GM12891 (cell line): Measurements from ENCODE around the gene EED.
"Not testable (repeated sequence)": the region's sequence is repeated elsewhere in the genome, so short reads cannot be mapped to it uniquely, and the experiment has no call there.

Experiments used
- DNase-seq: peaks from one replicate; pipeline ENCODE4 v3.0.0; 2011; ENCODE audit warnings: low spot score; ENCODE audit not compliant: insufficient read length
- FAIRE-seq: peaks from 2 replicates; lab custom pipeline; 2011; peaks lifted over from hg19 to GRCh38; lab: Jason Lieb, UNC
- PAX5 ChIP-seq: IDR thresholded peaks from 2 replicates; pipeline ENCODE4 v1.6.1; 2011; ENCODE audit warnings: low read length, moderate library complexity, mild to moderate bottlenecking; ENCODE audit not compliant: insufficient read depth, severe bottlenecking
- POLR2A ChIP-seq: IDR thresholded peaks from 2 replicates; pipeline ENCODE4 v1.6.1; 2011; ENCODE audit warnings: low read depth, low read length, control low read depth
- POLR2AphosphoS5 ChIP-seq: IDR thresholded peaks from 2 replicates; pipeline ENCODE4 v1.6.1; 2011; ENCODE audit warnings: low read depth, low read length, control low read depth
- POU2F2 ChIP-seq: IDR thresholded peaks from 2 replicates; pipeline ENCODE4 v1.6.1; 2011; ENCODE audit warnings: low read depth, mild to moderate bottlenecking, control low read depth, low read length, moderate library complexity
- SPI1 ChIP-seq: IDR thresholded peaks from 2 replicates; pipeline ENCODE4 v1.6.1; 2011; ENCODE audit warnings: low read depth, low read length, control low read depth
- TAF1 ChIP-seq: IDR thresholded peaks from 2 replicates; pipeline ENCODE4 v1.6.1; 2011; ENCODE audit warnings: low read depth, low read length, control low read depth

Gene EED

GRCh38 chr11:86214710-86215109, 29.8 kb upstream of the EED start:
- no peak for DNase-seq
- peak; percentile 85 for FAIRE-seq
- TF ChIP-seq SPI1: peak; percentile 71
- peak; percentile 86; the same call in 1 of the 2 replicates for TF ChIP-seq POU2F2
- TF ChIP-seq POLR2A: no peak
- peak; percentile 32 for TF ChIP-seq PAX5
- no peak for TF ChIP-seq TAF1
- no peak for TF ChIP-seq POLR2AphosphoS5

DNA sequence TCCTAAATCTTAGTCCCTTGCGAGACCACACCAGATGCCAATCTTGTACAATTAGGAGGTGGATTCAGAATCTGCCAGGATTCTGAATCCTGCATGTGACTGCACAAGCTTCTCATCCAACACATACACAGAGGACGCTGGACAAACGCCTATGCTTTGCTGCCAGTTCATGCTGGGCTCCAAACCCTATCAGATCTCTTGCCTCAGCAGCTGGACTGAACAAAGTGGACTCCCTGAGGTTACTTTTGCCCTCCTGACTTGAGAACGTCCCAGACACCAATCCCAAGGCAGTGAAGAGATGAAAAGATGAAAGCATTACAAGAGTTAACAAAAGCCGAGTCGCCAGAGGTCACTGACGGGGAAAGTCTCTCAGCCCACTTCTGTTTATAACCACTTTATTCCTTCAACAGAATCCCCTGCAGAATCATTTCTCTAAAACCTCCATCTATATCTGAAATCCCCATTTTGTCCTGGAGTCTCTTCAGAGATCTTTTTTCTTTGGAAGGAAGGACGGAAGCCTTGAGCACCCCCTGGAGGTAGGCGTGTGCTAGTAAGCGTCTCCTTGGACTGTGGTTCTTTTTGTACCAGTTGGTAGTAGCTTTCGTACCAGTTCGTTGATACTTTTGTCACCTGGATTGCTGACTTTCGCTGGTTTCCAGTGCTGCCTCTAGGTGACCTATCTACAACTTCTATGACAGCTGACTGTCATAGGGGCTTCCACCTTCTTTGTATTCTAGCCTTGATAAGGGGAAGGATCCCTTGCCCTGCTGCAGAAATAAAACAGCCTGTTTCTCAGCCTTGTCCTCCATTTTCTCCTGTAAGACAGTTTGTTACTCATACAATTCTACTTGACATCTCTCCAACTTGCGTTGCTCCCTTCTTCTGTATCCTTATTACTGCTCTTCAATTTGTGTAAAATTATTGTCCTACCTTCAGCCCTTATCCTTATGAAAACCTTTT, 26.1 kb upstream of the EED start:
- no peak for TF ChIP-seq POU2F2
- no peak for TF ChIP-seq SPI1
- no peak for TF ChIP-seq POLR2AphosphoS5
- TF ChIP-seq POLR2A: no peak
- TF ChIP-seq TAF1: no peak
- TF ChIP-seq PAX5: no peak

GRCh38 chr11:86219311-86220193, 25.0 kb upstream of the EED start:
- FAIRE-seq (peak; percentile 77), DNase-seq (no peak)
- TF ChIP-seq TAF1: no peak
- peak; percentile 95 for TF ChIP-seq SPI1
- TF ChIP-seq POU2F2: no peak
- no peak for TF ChIP-seq POLR2AphosphoS5
- TF ChIP-seq PAX5: no peak
- TF ChIP-seq POLR2A: no peak

More for the DNA sequence above, 26.1 kb upstream of the EED start:
- peak; percentile 89 for FAIRE-seq
- DNase-seq: no peak

- TF ChIP-seq PAX5 (no peak), POLR2A (no peak), POLR2AphosphoS5 (no peak), POU2F2 (no peak), SPI1 (no peak), TAF1 (no peak)
- no peak for FAIRE-seq
- no peak for DNase-seq
These were observed 23.9 kb upstream of the EED start for GRCh38 chr11:86220653-86221052.

GRCh38 chr11:86222081-86222480, 22.5 kb upstream of the EED start:
- FAIRE-seq: no peak
- TF ChIP-seq POLR2AphosphoS5 (no peak), SPI1 (no peak)
- DNase-seq: no peak

DNA sequence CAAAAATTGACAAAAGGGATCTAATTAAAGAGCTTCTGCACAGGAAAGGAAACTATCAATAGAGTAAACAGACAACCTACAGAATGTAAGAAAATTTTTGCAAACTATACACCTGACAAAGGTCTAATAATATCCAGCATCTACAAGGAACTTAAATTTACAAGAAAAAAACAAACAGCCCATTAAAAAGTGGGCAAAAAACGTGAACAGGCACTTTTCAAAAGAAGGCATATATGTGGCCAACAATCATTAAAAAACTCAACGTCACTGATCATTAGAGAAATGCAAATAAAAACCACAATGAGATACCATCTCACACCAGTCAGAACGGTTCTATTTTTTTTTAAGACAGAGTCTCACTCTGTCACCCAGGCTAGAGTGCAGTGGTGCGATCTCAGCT, 20.0 kb upstream of the EED start:
- DNase-seq, FAIRE-seq: not testable (repeated sequence)

DNA sequence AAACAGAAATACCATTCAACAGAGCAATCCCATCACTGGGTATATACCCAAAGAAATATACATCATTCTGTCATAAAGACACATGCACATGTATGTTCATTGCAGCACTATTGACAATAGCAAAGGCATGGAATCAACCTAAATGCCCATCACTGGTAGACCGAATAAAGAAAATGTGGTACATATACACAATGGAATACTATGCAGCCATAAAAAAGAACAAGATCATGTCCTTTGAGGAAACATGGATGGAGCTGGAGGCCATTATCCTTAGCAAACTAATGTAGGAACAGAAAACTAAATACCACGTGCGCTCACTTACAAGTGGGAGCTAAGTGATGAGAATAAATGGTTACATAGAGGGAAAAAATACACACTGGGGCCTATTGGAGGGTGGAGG, 19.2 kb upstream of the EED start:
- not testable (repeated sequence) for FAIRE-seq, DNase-seq

GRCh38 chr11:86228269-86229038, 16.1 kb upstream of the EED start:
- FAIRE-seq (peak; percentile 71), DNase-seq (no peak)
- TF ChIP-seq POLR2AphosphoS5 (no peak), POLR2A (no peak), POU2F2 (no peak), PAX5 (no peak), SPI1 (no peak)

DNA sequence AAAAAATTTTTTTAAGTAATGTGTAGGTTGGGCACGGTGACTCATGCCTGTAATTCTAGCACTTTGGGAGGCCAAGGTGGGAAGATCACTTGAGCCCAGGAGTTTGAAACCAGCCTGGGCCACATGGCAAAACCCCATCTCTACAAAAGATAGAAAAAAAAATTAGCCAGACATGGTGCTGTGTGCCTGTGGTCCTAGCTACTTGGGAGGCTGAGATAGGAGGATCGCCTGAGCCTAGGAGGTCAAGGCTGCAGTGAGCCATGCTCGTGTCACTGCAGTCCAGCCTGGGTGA, 15.6 kb upstream of the EED start:
- FAIRE-seq, DNase-seq: not testable (repeated sequence)
